ENCODE results near the gene SLC30A4.
"Not testable (repeated sequence)": the region's sequence is repeated elsewhere in the genome, so short reads cannot be mapped to it uniquely, and the experiment has no call there.

The SLC30A4 gene

DNA sequence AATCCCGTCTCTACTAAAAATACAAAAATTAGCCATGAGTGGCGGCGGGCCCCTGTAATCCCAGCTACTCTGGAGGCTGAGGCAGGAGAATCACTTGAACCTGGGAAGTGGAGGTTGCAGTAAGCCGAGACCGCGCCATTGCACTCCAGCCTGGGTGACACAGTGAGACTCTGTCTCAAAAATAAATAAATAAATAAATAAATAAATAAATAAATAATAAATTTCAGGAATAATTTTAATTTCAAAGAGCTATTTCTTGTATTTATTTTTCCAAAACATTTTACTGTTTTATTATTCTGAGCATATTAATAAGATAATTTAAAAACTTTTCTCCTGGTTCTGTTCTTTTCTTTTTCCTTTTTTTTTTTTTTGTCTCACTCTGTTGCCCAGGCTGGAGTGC, 15.4 kb downstream of the SLC30A4 start:
- peaks cover 11 to 12% of the 10 kb centered on the region in 2 donors for H3K36me3 ChIP-seq (ENCODE audit: control insufficient read depth in 2 of 2, insufficient read depth in 2 of 2, low read length in 2 of 2)

DNA sequence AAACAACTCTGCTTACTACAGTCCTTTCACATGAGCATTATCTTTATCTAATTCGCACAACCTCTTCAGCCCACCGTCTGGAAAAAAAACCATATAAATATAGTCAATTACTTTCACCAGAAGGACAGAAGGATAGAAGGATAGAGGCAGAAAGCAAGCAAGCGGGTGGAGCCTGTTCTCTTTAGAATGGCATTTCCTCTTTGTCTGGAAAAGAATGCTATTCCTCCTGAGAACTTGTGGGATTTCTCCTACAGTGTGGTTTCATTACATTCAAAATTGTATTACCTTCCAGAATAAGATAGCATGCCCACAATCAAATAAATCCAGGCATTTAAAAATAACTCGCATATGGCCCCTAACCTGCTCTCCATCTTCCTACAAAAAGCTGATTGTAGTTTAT, 23.1 kb downstream of the SLC30A4 start:
- Histone ChIP-seq H3K36me3 (ENCODE audit: control insufficient read depth in 2 of 2, insufficient read depth in 2 of 2, low read length in 2 of 2) (peaks cover 0 to 2% of the 10 kb centered on the region in 2 donors), H3K27ac (ENCODE audit: low read length) (no peak overlapping the region), H3K9ac (ENCODE audit: low read length in 2 of 2) (no peak overlapping the region), H3K27me3 (ENCODE audit: control insufficient read depth in 1 of 2, insufficient read depth in 2 of 2, low read length in 2 of 2) (no peaks in the 10 kb centered on the region), H3K9me3 (ENCODE audit: control insufficient read depth in 2 of 2, low read length in 2 of 2) (no peaks in the 10 kb centered on the region), H3K4me1 (ENCODE audit: control insufficient read depth, insufficient read depth, low read length) (no peaks in the 10 kb centered on the region), H3K4me3 (ENCODE audit: low read length in 2 of 2) (no peak overlapping the region)

More for the DNA sequence above, 15.4 kb downstream of the SLC30A4 start:
- not testable (repeated sequence) for H3K9me3 ChIP-seq (ENCODE audit: control insufficient read depth in 2 of 2, low read length in 2 of 2); H3K9ac ChIP-seq (ENCODE audit: low read length in 2 of 2); H3K27ac ChIP-seq (ENCODE audit: low read length); H3K4me1 ChIP-seq (ENCODE audit: control insufficient read depth, insufficient read depth, low read length); H3K27me3 ChIP-seq (ENCODE audit: control insufficient read depth in 1 of 2, insufficient read depth in 2 of 2, low read length in 2 of 2); H3K4me3 ChIP-seq (ENCODE audit: low read length in 2 of 2)

DNA sequence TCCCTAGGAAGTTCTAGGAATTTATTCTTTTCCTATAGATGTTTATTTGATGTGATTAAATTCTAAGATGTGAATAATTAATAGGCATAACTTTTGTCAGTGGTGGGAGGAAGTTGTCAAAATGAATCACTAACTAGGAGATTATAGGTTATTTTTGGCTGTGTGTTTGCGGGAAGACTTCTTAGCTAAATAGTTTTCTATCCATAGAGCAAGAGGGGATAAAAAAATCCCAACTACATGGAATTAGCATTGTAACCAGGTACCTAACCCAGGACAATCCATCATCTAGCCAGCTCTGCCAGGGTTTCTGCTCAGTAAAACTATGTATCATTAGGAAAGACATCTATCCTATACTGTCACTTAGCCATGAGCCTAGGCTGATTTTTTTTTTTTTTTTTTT, 23.9 kb downstream of the SLC30A4 start:
- Histone ChIP-seq H3K9ac (ENCODE audit: low read length in 2 of 2) (no peak overlapping the region), H3K27ac (ENCODE audit: low read length) (no peak overlapping the region), H3K4me1 (ENCODE audit: control insufficient read depth, insufficient read depth, low read length) (no peaks in the 10 kb centered on the region)

DNA sequence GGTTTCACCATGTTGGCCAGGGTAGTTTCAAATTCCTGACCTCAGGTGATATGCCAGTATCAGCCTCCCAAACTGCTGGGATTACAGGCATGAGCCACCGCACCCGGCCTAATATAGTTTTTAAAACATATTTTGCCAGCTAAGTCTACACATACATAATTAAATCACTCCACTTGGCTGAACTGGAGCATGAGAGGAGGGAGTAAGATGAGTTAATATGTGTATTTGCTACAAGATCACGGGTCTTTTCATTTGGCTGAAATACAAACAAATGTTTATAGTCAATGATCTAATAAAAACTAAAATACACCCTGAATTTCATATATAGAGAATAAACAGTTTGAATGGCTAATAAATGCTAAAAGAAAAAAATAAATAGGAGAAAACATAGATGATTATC, 25.3 kb downstream of the SLC30A4 start:
- Histone ChIP-seq H3K9ac (ENCODE audit: low read length in 2 of 2) (no peak overlapping the region), H3K4me1 (ENCODE audit: control insufficient read depth, insufficient read depth, low read length) (no peaks in the 10 kb centered on the region)

More for the DNA sequence above, 23.9 kb downstream of the SLC30A4 start:
- Histone ChIP-seq H3K36me3 (ENCODE audit: control insufficient read depth in 2 of 2, insufficient read depth in 2 of 2, low read length in 2 of 2) (peaks cover 0 to 2% of the 10 kb centered on the region in 2 donors), H3K9me3 (ENCODE audit: control insufficient read depth in 2 of 2, low read length in 2 of 2) (no peaks in the 10 kb centered on the region), H3K27me3 (ENCODE audit: control insufficient read depth in 1 of 2, insufficient read depth in 2 of 2, low read length in 2 of 2) (no peaks in the 10 kb centered on the region), H3K4me3 (ENCODE audit: low read length in 2 of 2) (no peak overlapping the region)

DNA sequence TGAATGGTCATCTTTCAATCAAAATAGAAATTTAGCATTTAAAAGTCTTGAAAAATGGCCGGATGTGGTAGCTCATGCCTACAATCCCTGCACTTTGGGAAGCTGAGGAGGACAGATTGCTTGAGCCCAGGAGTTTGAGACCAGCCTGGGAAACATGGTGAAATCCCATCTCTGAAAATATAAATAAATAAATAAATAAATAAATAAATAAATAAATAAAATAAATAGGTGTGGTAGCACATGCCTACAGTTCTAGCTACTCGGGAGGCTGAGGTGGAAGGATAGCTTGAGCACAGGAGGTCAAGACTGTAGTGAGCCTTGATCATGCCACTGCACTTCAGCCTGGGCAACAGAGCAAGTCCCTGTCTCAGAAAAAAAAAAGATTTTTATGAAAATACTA, 25.9 kb downstream of the SLC30A4 start:
- no peaks in the 10 kb centered on the region for H3K36me3 ChIP-seq (ENCODE audit: control insufficient read depth in 2 of 2, insufficient read depth in 2 of 2, low read length in 2 of 2)
- no peaks in the 10 kb centered on the region for H3K4me1 ChIP-seq (ENCODE audit: control insufficient read depth, insufficient read depth, low read length)
- H3K9me3 ChIP-seq (ENCODE audit: control insufficient read depth in 2 of 2, low read length in 2 of 2) = no peaks in the 10 kb centered on the region
- H3K9ac ChIP-seq (ENCODE audit: low read length in 2 of 2) = no peak overlapping the region
- no peaks in the 10 kb centered on the region for H3K27me3 ChIP-seq (ENCODE audit: control insufficient read depth in 1 of 2, insufficient read depth in 2 of 2, low read length in 2 of 2)
- H3K27ac ChIP-seq (ENCODE audit: low read length) = no peak overlapping the region
- H3K4me3 ChIP-seq (ENCODE audit: low read length in 2 of 2) = no peak overlapping the region

More for the DNA sequence above, 25.3 kb downstream of the SLC30A4 start:
- Histone ChIP-seq H3K27ac (ENCODE audit: low read length) (no peak overlapping the region), H3K9me3 (ENCODE audit: control insufficient read depth in 2 of 2, low read length in 2 of 2) (no peaks in the 10 kb centered on the region), H3K27me3 (ENCODE audit: control insufficient read depth in 1 of 2, insufficient read depth in 2 of 2, low read length in 2 of 2) (no peaks in the 10 kb centered on the region), H3K4me3 (ENCODE audit: low read length in 2 of 2) (no peak overlapping the region), H3K36me3 (ENCODE audit: control insufficient read depth in 2 of 2, insufficient read depth in 2 of 2, low read length in 2 of 2) (no peaks in the 10 kb centered on the region)

DNA sequence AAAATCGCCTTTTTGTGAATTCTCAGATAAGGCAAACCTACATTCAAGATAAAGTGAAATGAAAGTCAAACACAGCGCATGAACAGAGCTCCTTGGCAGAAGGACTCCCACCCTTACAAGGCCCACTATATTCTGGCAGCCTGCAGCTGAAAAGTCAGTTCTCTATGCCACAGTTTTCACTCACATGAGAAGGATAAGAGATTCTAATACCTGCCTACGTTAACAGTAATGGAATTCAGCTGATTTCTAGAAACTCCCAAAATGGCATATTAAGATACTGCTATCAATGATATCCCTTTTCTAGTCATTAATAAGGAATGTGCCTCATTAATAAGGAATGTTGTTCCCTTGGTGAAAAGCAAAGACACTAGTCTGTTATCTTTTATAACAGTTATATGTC, 27.0 kb downstream of the SLC30A4 start:
- Histone ChIP-seq H3K27me3 (ENCODE audit: control insufficient read depth in 1 of 2, insufficient read depth in 2 of 2, low read length in 2 of 2) (no peaks in the 10 kb centered on the region), H3K9me3 (ENCODE audit: control insufficient read depth in 2 of 2, low read length in 2 of 2) (no peaks in the 10 kb centered on the region), H3K9ac (ENCODE audit: low read length in 2 of 2) (no peak overlapping the region), H3K36me3 (ENCODE audit: control insufficient read depth in 2 of 2, insufficient read depth in 2 of 2, low read length in 2 of 2) (no peaks in the 10 kb centered on the region), H3K27ac (ENCODE audit: low read length) (no peak overlapping the region), H3K4me3 (ENCODE audit: low read length in 2 of 2) (no peak overlapping the region), H3K4me1 (ENCODE audit: control insufficient read depth, insufficient read depth, low read length) (no peaks in the 10 kb centered on the region)

DNA sequence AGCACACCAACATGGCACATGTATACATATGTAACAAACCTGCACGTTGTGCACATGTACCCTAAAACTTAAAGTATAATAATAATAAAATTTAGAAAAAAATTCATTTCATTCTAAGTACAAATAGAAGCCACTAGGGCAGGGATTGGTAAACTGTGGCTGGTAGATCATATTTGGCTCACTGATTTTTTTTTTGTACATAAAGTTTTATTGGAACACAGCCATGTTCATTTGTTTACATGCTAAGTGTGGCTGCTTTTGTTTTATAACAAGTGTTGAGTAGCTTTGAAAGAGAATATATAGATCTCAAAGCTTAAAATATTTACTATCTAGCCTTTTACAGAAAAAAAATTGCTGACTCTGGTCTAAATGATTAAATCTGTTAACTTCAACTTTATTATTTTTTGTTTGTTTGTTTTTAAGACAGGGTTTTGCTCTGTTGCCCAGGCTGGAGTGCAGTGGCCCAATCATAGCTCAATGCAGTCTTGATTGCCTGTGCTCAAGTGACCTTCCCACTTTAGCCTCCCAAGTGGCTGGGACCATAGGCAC, 32.8 kb downstream of the SLC30A4 start:
- H3K36me3 ChIP-seq (ENCODE audit: control insufficient read depth in 2 of 2, insufficient read depth in 2 of 2, low read length in 2 of 2) = peaks cover 3 to 7% of the 10 kb centered on the region in 2 donors
- H3K27me3 ChIP-seq (ENCODE audit: control insufficient read depth in 1 of 2, insufficient read depth in 2 of 2, low read length in 2 of 2) = no peaks in the 10 kb centered on the region
- H3K4me3 ChIP-seq (ENCODE audit: low read length in 2 of 2) = no peak overlapping the region
- H3K9me3 ChIP-seq (ENCODE audit: control insufficient read depth in 2 of 2, low read length in 2 of 2) = no peaks in the 10 kb centered on the region
- no peak overlapping the region for H3K27ac ChIP-seq (ENCODE audit: low read length)
- no peak overlapping the region for H3K9ac ChIP-seq (ENCODE audit: low read length in 2 of 2)
- H3K4me1 ChIP-seq (ENCODE audit: control insufficient read depth, insufficient read depth, low read length) = no peaks in the 10 kb centered on the region

DNA sequence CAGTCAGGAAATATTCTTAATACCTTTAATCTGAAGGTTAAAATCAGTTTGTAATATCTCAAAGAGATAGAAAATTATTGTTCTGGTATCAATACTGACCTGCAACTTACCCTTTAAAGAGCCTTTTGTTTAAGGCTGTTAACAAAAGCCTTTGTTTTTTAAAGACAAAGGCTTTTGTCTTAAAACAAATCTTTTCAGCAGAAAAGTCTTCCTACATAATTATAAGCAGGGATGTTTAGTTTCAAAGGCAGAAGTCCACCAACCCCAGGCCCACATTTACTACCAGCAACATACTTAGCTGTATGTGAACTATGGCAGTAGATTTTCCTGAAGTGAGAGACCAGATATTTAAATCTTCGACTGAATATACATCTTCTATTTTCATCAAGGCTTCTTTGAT, 36.2 kb downstream of the SLC30A4 start:
- H3K36me3 ChIP-seq (ENCODE audit: control insufficient read depth in 2 of 2, insufficient read depth in 2 of 2, low read length in 2 of 2) = peaks cover 3 to 7% of the 10 kb centered on the region in 2 donors
- no peak overlapping the region for H3K4me3 ChIP-seq (ENCODE audit: low read length in 2 of 2)
- H3K4me1 ChIP-seq (ENCODE audit: control insufficient read depth, insufficient read depth, low read length) = no peaks in the 10 kb centered on the region
- H3K9ac ChIP-seq (ENCODE audit: low read length in 2 of 2) = no peak overlapping the region
- H3K9me3 ChIP-seq (ENCODE audit: control insufficient read depth in 2 of 2, low read length in 2 of 2) = no peaks in the 10 kb centered on the region
- no peaks in the 10 kb centered on the region for H3K27me3 ChIP-seq (ENCODE audit: control insufficient read depth in 1 of 2, insufficient read depth in 2 of 2, low read length in 2 of 2)
- H3K27ac ChIP-seq (ENCODE audit: low read length) = no peak overlapping the region

DNA sequence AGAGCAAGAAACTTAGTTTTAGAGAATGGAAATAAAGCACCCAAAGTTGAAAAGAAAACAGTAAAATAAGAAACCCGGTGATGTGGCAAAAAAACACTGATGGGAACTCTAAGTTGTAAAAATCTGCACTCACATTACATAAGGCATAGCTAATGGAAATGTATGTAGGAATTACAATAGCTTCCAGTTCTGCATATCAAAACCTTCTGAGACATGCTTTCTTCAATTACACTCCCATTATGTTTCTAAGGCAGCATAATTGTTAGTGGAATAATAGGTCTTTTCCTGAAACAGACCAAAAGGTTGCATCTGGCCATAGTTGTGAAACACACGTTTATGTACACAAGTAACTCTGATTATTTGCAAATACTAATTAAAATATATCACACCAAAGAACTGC, 41.4 kb downstream of the SLC30A4 start:
- Histone ChIP-seq H3K27ac (ENCODE audit: low read length) (no peak overlapping the region), H3K27me3 (ENCODE audit: control insufficient read depth in 1 of 2, insufficient read depth in 2 of 2, low read length in 2 of 2) (no peaks in the 10 kb centered on the region), H3K36me3 (ENCODE audit: control insufficient read depth in 2 of 2, insufficient read depth in 2 of 2, low read length in 2 of 2) (peaks cover 0 to 3% of the 10 kb centered on the region in 2 donors), H3K4me3 (ENCODE audit: low read length in 2 of 2) (no peak overlapping the region), H3K9me3 (ENCODE audit: control insufficient read depth in 2 of 2, low read length in 2 of 2) (no peaks in the 10 kb centered on the region), H3K9ac (ENCODE audit: low read length in 2 of 2) (no peak overlapping the region), H3K4me1 (ENCODE audit: control insufficient read depth, insufficient read depth, low read length) (no peaks in the 10 kb centered on the region)

DNA sequence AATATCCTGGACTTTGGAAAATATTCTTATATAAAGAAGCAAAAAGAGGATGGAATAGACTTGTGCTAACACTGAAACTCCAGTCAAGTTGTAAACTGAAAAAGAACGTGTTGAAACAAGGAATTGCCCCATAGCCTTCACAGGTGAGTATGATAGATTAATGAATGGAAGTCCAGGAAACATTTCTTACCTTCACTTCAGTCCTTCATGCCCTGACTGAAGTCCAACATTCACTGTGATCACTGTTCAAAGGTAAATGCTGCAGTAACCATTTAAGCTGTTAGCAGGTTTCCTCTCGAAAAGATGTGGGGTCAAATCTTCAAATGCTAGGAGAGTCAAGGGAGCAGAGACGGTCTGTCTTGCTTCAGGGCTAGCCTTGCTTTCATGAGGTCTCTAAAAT, 46.1 kb downstream of the SLC30A4 start:
- no peak overlapping the region for H3K27ac ChIP-seq (ENCODE audit: low read length)
- peaks cover under 1 to 3% of the 10 kb centered on the region in 2 donors for H3K27me3 ChIP-seq (ENCODE audit: control insufficient read depth in 1 of 2, insufficient read depth in 2 of 2, low read length in 2 of 2)
- no peak overlapping the region for H3K4me3 ChIP-seq (ENCODE audit: low read length in 2 of 2)
- no peaks in the 10 kb centered on the region for H3K9me3 ChIP-seq (ENCODE audit: control insufficient read depth in 2 of 2, low read length in 2 of 2)
- H3K4me1 ChIP-seq (ENCODE audit: control insufficient read depth, insufficient read depth, low read length) = no peaks in the 10 kb centered on the region
- no peak overlapping the region for H3K9ac ChIP-seq (ENCODE audit: low read length in 2 of 2)
- H3K36me3 ChIP-seq (ENCODE audit: control insufficient read depth in 2 of 2, insufficient read depth in 2 of 2, low read length in 2 of 2) = no peaks in the 10 kb centered on the region

DNA sequence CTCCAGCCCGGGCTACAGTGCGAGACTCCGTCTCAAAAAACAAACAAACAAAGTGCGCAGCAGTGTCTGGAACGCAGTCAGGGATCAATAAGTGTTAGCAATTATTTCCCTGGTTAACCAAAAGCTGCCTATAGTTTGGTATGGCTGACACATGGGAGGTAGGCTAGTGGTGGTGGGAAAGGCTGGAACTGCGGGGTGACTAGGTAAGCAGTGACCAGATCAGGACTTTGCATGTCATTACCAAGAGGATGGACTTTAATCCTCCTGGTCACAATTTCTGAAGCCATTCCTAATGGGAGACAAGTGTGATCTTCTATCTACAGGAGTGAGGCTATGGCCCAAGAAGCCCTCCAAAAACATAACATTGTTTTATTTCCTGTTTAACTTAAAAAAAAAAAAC, 47.8 kb downstream of the SLC30A4 start:
- no peaks in the 10 kb centered on the region for H3K4me1 ChIP-seq (ENCODE audit: control insufficient read depth, insufficient read depth, low read length)
- no peak overlapping the region for H3K4me3 ChIP-seq (ENCODE audit: low read length in 2 of 2)
- no peaks in the 10 kb centered on the region for H3K9me3 ChIP-seq (ENCODE audit: control insufficient read depth in 2 of 2, low read length in 2 of 2)

More for the DNA sequence above, 47.8 kb downstream of the SLC30A4 start:
- H3K9ac ChIP-seq (ENCODE audit: low read length in 2 of 2) = no peak overlapping the region
- peaks cover 3 to 6% of the 10 kb centered on the region in 2 donors for H3K27me3 ChIP-seq (ENCODE audit: control insufficient read depth in 1 of 2, insufficient read depth in 2 of 2, low read length in 2 of 2)
- H3K27ac ChIP-seq (ENCODE audit: low read length) = no peak overlapping the region
- H3K36me3 ChIP-seq (ENCODE audit: control insufficient read depth in 2 of 2, insufficient read depth in 2 of 2, low read length in 2 of 2) = no peaks in the 10 kb centered on the region
